NT2/D1 (cell line): ENCODE data around the gene PRRT3.

ENCODE experiments used
- YY1 ChIP-seq: IDR thresholded peaks from 2 replicates; pipeline ENCODE4 v1.6.1; 2011; ENCODE audit not compliant: insufficient read length, insufficient read depth
- ZNF274 ChIP-seq: IDR thresholded peaks from 2 replicates; pipeline ENCODE4 v1.6.1; 2011; ENCODE audit warnings: mild to moderate bottlenecking, low read depth, low read length

GRCh38 chr3:9948586-9948985, 3.6 kb downstream of the PRRT3 start:
- TF ChIP-seq YY1 (no peak), ZNF274 (no peak)
